Measurements from ENCODE around the gene KRTAP19-7. TPM values are rescaled to one million over a fixed set of nuclear protein-coding genes. Genes with fewer than 3 reads are reported as not detected.

Gene KRTAP19-7
- total RNA-seq: not detected
- long read RNA-seq: 0 reads

DNA sequence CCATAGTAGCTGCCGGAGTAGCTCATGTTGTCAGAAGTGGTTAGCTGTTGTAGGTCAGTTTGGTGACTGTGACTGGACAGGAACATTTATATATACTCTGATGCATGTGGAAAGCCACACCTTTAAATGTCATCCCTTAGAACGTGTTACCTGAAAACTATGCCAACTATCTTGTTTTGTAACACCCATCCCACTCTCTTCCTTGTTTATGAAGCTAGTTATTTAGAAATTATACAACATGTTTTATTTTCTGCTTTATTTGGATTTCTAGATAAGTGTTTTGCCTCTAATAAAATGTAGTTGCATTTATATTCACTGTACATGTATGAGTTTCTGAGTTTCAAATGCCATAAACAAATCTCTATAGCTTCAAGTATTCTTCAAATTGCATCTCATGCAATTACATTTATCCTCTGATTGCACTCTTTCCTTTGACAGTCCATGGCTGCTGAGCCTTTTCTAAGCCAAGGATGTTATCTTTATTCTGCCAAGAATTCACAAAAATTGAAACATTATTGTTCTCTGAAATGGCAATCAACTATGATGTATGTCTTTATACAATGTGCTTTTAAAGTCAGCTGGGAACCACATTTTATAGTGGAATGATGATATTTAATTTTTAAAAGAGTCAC is at the start of gene KRTAP19-7:
Gene KRTAP19-7, minus strand, starts transcription at position 51 of the 632 bp plus-strand sequence. Its CDS starts 25 bp downstream, at position 26.
- DNase-seq (no peak), ATAC-seq (no peak)
- Histone ChIP-seq H3K27me3 (ENCODE audit: low read depth) (no peaks in the 10 kb centered on the region), H3K9me3 (no peaks in the 10 kb centered on the region), H3K27ac (no peak within 1 kb of the TSS), H3K4me1 (no peaks in the 10 kb centered on the region), H3K4me3 (no peak within 1 kb of the TSS), H3K36me3 (no peaks in the 10 kb centered on the region)
- intact Hi-C loops (cut with DNase I): no loop called here
- no peak for TF ChIP-seq CTCF (IDR thresholded peaks at IDR 0.05)

GRCh38 chr21:30605968-30606367 is 44.9 kb upstream of the KRTAP19-7 start:
- ATAC-seq (no peak), DNase-seq (no peak)
- H3K9me3 ChIP-seq: no peaks in the 10 kb centered on the region
- no peak overlapping the region for H3K27ac ChIP-seq
- intact Hi-C loops (cut with DNase I): no loop called here
- H3K36me3 ChIP-seq: no peaks in the 10 kb centered on the region
- H3K27me3 ChIP-seq (ENCODE audit: low read depth): no peaks in the 10 kb centered on the region
- H3K4me3 ChIP-seq: no peak overlapping the region
- no peaks in the 10 kb centered on the region for H3K4me1 ChIP-seq
- no peak for TF ChIP-seq CTCF (IDR thresholded peaks at IDR 0.05)

DNA sequence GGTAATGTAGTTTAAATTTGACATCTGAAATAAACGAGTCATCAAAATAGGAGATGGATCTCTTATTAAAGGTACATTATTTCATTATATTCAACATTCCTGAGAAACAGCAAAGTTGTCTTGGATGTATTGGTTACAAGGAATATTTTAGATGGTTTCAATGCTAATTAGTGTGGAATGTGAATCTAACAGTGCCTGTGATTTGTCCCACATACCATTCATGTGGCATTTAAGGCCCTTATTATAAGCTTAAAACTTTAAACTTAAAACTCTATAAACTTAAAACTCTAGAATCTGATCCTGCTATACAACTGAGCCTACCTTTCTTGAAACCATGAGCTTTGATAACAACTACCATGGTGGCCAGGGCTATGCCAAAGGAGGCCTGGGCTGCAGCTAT is 39.7 kb upstream of the KRTAP19-7 start, which contains the start of gene KRTAP22-1:
Gene KRTAP22-1, plus strand, starts transcription at position 301 of the 400 bp plus-strand sequence.
- H3K4me1 ChIP-seq: no peaks in the 10 kb centered on the region
- ATAC-seq: no peak
- intact Hi-C loops (cut with DNase I): no loop called here

GRCh38 chr21:30598802-30599201 is 37.7 kb upstream of the KRTAP19-7 start, which contains the start of gene KRTAP6-2:
KRTAP6-2 (minus strand) TSS chr21:30598902; CDS start chr21:30598874, 28 bp downstream.
- Histone ChIP-seq H3K36me3 (no peaks in the 10 kb centered on the region), H3K27me3 (ENCODE audit: low read depth) (no peaks in the 10 kb centered on the region), H3K4me3 (no peak within 1 kb of the TSS), H3K4me1 (no peaks in the 10 kb centered on the region), H3K9me3 (no peaks in the 10 kb centered on the region), H3K27ac (no peak within 1 kb of the TSS)
- ATAC-seq (no peak), DNase-seq (no peak)
- no peak for TF ChIP-seq CTCF (IDR thresholded peaks at IDR 0.05)
- intact Hi-C loops (cut with DNase I): no loop called here

More for the DNA sequence above, 39.7 kb upstream of the KRTAP19-7 start, which contains the start of gene KRTAP22-1:
- H3K4me3 ChIP-seq: no peak within 1 kb of the TSS
- H3K27me3 ChIP-seq (ENCODE audit: low read depth): no peaks in the 10 kb centered on the region
- no peaks in the 10 kb centered on the region for H3K9me3 ChIP-seq
- H3K36me3 ChIP-seq: no peaks in the 10 kb centered on the region
- TF ChIP-seq CTCF (IDR thresholded peaks at IDR 0.05): no peak
- no peak for DNase-seq
- H3K27ac ChIP-seq: no peak within 1 kb of the TSS

DNA sequence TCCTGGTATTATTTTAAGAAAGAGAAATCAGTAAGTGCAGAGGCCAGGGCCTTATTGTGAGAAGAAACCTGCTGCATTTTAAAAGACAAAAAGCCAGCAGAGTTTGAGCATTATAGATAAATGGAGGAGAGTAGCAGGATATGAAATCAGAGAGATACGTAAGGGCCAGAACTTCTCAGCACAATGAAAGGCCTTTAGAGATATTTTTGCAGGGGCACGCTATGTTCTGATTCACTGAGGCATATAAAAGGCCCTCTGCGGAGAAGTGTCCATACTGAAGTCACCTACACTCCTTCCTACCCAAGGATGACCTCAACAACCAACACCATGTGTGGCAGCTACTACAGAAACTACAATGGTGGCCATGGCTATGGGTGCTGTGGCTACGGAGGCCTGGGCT is 31.0 kb upstream of the KRTAP19-7 start, which contains the start of gene KRTAP6-3:
Gene KRTAP6-3, plus strand, starts transcription at position 301 of the 400 bp plus-strand sequence. Its CDS starts 6 bp downstream, at position 307.
- H3K27ac ChIP-seq: no peak within 1 kb of the TSS
- no peak for ATAC-seq

More for the DNA sequence above, 31.0 kb upstream of the KRTAP19-7 start, which contains the start of gene KRTAP6-3:
- intact Hi-C loops (cut with DNase I): no loop called here
- H3K27me3 ChIP-seq (ENCODE audit: low read depth): no peaks in the 10 kb centered on the region
- DNase-seq: no peak
- H3K36me3 ChIP-seq: no peaks in the 10 kb centered on the region
- no peaks in the 10 kb centered on the region for H3K9me3 ChIP-seq
- H3K4me3 ChIP-seq: no peak within 1 kb of the TSS
- H3K4me1 ChIP-seq: no peaks in the 10 kb centered on the region
- TF ChIP-seq CTCF (IDR thresholded peaks at IDR 0.05): no peak
